Tibial artery (tissue), 4 donors: ENCODE measurements around the gene CHMP1A.

Experiments used
- DNase-seq, 2 donors: peaks; one replicate each; pipeline ENCODE4 v3.0.0-alpha.2; 2019
- H3K27ac ChIP-seq, 2 donors: fragments of 200-600 bp; sonication (generic) in 1 of 2; 1 replicate in 1 of 2; 2 replicates in 1 of 2; pipeline ENCODE4 v1.5.1; 2018 to 2019; ENCODE audit warnings: mild to moderate bottlenecking in 1 of 2
- H3K27me3 ChIP-seq, 2 donors: fragments of 200-600 bp; sonication (generic) in 1 of 2; one replicate each; pipeline versions ENCODE4 v1.5.1 to v1.6.0; 2016 to 2019
- H3K36me3 ChIP-seq, 3 donors: fragments of 200-600 bp; sonication (generic) in 2 of 3; one replicate each; pipeline ENCODE4 v1.5.1; 2016 to 2019; ENCODE audit warnings: mild to moderate bottlenecking in 2 of 3
- H3K4me1 ChIP-seq, 4 donors: fragments of 200-600 bp; sonication (generic) in 2 of 4; 1 replicate in 3 of 4; 2 replicates in 1 of 4; pipeline ENCODE4 v1.5.1; 2016 to 2019
- H3K4me3 ChIP-seq, 2 donors: fragments of 200-600 bp; sonication (generic) in 1 of 2; 1 replicate in 1 of 2; 2 replicates in 1 of 2; pipeline ENCODE4 v1.5.1; 2018 to 2019; ENCODE audit warnings: mild to moderate bottlenecking in 2 of 2
- H3K9me3 ChIP-seq, 3 donors: fragments of 200-600 bp; sonication (generic) in 1 of 3; one replicate each; pipeline ENCODE4 v1.5.1; 2016 to 2019
- CTCF ChIP-seq, 2 experiments: fragments of 200-600 bp in 1 of 2; fragments of 450-650 bp in 1 of 2; IDR thresholded peaks; one replicate each; pipeline ENCODE4 v1.5.1; 2017 to 2019; ENCODE audit warnings: antibody characterized with exemption in 2 of 2, mild to moderate bottlenecking in 1 of 2, moderate library complexity in 1 of 2
- intact Hi-C: fragments of 100-400 bp; cut with DNase I; formaldehyde crosslinking; loops from one replicate; pipeline ENCODE4 v1.15.0; 2023; ENCODE audit warnings: low total_unique reads

Gene CHMP1A

GRCh38 chr16:89661215-89661614 is 3.7 kb upstream of the CHMP1A start:
- Histone ChIP-seq H3K4me1 (peaks cover 0 to 21% (median 19%) of the 10 kb centered on the region in 4 donors), H3K27me3 (no peaks in the 10 kb centered on the region), H3K4me3 (no peak overlapping the region), H3K36me3 (peaks cover 4 to 49% (median 5%) of the 10 kb centered on the region in 3 donors), H3K9me3 (no peaks in the 10 kb centered on the region), H3K27ac (no peak overlapping the region)
- no peak for DNase-seq
- no peak for TF ChIP-seq CTCF (IDR thresholded peaks at IDR 0.05)
- intact Hi-C loops: no loop called here

- Histone ChIP-seq H3K4me1 (peaks cover 0 to 25% (median 20%) of the 10 kb centered on the region in 4 donors), H3K27ac (no peak overlapping the region), H3K4me3 (no peak overlapping the region), H3K27me3 (no peaks in the 10 kb centered on the region), H3K36me3 (peaks cover 4 to 49% (median 5%) of the 10 kb centered on the region in 3 donors), H3K9me3 (no peaks in the 10 kb centered on the region)
- no peak for DNase-seq
- TF ChIP-seq CTCF (IDR thresholded peaks at IDR 0.05): no peak
- intact Hi-C loops: no loop called here
Measured at GRCh38 chr16:89660146-89660545, 2.6 kb upstream of the CHMP1A start.

GRCh38 chr16:89658221-89658879 is 842 bp upstream of the CHMP1A start:
- TF ChIP-seq CTCF (IDR thresholded peaks at IDR 0.05): no peak
- peak overlapping the region; percentile 78 to 89 for H3K4me3 ChIP-seq
- peak overlapping the region; percentile 82 for H3K27ac ChIP-seq
- H3K27me3 ChIP-seq: no peaks in the 10 kb centered on the region
- intact Hi-C loops: no loop called here
- peaks cover 0 to 25% (median 20%) of the 10 kb centered on the region in 4 donors for H3K4me1 ChIP-seq
- no peak for DNase-seq
- no peaks in the 10 kb centered on the region for H3K9me3 ChIP-seq
- H3K36me3 ChIP-seq: peaks cover 2 to 33% (median 4%) of the 10 kb centered on the region in 3 donors

- H3K27me3 ChIP-seq: no peaks in the 10 kb centered on the region
- H3K4me1 ChIP-seq: peaks cover 0 to 25% (median 20%) of the 10 kb centered on the region in 4 donors
- peak overlapping the region; percentile 78 to 89 for H3K4me3 ChIP-seq
- peaks cover 0 to 31% (median 7%) of the 10 kb centered on the region in 3 donors for H3K36me3 ChIP-seq
- DNase-seq: no peak
- H3K27ac ChIP-seq: peak overlapping the region; percentile 82
- no peaks in the 10 kb centered on the region for H3K9me3 ChIP-seq
- no peak for TF ChIP-seq CTCF (IDR thresholded peaks at IDR 0.05)
- intact Hi-C loops: no loop called here
Measured at GRCh38 chr16:89656435-89657121, 930 bp downstream of the CHMP1A start.

- TF ChIP-seq CTCF (IDR thresholded peaks at IDR 0.05): no peak
- intact Hi-C loops: no loop called here
- Histone ChIP-seq H3K27me3 (no peaks in the 10 kb centered on the region), H3K4me3 (no peak overlapping the region), H3K9me3 (no peaks in the 10 kb centered on the region), H3K4me1 (peaks cover 0 to 25% (median 20%) of the 10 kb centered on the region in 4 donors), H3K27ac (no peak overlapping the region), H3K36me3 (peaks cover 0 to 31% (median 15%) of the 10 kb centered on the region in 3 donors)
- no peak for DNase-seq
Measured at GRCh38 chr16:89655062-89655643, 2.4 kb downstream of the CHMP1A start.
